ENCODE measurements around the gene GTSF1L.

Gene GTSF1L

DNA sequence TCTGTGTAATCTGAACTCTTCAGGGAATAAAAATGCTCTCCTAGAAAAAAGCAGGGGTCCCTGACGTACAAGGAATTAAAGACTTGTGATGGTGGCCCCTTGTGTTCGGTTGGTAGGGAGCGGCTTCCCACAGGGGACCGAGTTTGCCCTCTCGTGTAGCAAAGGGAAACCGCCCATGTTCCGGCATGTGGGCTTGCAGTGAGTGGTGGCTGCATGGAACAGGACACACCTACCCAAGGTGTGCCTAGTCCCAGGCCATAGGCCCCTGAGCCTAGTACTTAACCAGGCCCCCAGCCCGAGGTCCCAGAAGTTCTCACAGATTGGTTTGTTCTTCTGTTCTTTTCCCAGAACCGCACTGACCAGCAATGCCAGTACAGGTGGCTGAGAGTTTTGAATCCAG, 44.4 kb downstream of the GTSF1L start:
- H3K27me3 ChIP-seq (ENCODE audit: insufficient read depth, insufficient read length): no peaks in the 10 kb centered on the region
- H3K4me3 ChIP-seq (ENCODE audit: insufficient read length, low read depth): no peak overlapping the region
- peaks cover 75% of the 10 kb centered on the region for H3K36me3 ChIP-seq (ENCODE audit: insufficient read depth, insufficient read length, low read length)
- no peak for DNase-seq (ENCODE audit: low read depth, low spot score)
- H3K9ac ChIP-seq (ENCODE audit: insufficient read length, low read depth): no peak overlapping the region
- no peak for TF ChIP-seq ZNF274 (IDR thresholded peaks at IDR 0.05; ENCODE audit: low read depth, low read length)
- no peak for TF ChIP-seq YY1 (IDR thresholded peaks at IDR 0.05; ENCODE audit: insufficient read depth, insufficient read length)
- H3K9me3 ChIP-seq (ENCODE audit: insufficient read depth, low read length): no peaks in the 10 kb centered on the region
- peaks cover 2% of the 10 kb centered on the region for H3K4me1 ChIP-seq (ENCODE audit: insufficient read depth, insufficient read length)

DNA sequence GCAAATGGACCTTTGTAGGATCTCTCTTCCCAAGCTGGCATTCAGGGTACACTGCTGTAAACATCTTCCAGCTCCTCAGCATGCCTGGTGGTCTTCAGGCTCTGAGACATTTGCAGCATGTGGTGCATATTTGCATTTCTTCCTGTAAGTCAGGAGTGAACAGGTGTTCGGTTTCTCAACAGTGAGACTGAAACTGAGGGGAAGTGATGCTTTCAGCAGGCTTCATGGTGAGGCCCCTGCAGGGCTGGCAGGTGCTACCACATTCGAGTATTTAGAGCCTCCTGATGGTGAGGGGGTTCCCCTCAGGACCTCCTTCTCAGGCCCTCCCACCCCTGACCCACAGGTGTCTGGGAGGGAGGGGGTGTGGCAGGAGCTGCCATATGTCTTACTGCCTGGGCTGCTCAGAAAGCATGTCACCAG, 44.8 kb downstream of the GTSF1L start:
- peaks cover 2% of the 10 kb centered on the region for H3K4me1 ChIP-seq (ENCODE audit: insufficient read depth, insufficient read length)
- no peak overlapping the region for H3K9ac ChIP-seq (ENCODE audit: insufficient read length, low read depth)
- H3K36me3 ChIP-seq (ENCODE audit: insufficient read depth, insufficient read length, low read length): peaks cover 73% of the 10 kb centered on the region
- no peak for DNase-seq (ENCODE audit: low read depth, low spot score)
- TF ChIP-seq ZNF274 (IDR thresholded peaks at IDR 0.05; ENCODE audit: low read depth, low read length) (no peak), YY1 (IDR thresholded peaks at IDR 0.05; ENCODE audit: insufficient read depth, insufficient read length) (no peak), SUZ12 (IDR thresholded peaks at IDR 0.05; ENCODE audit: extremely low read depth, insufficient read depth, insufficient read length) (no peak)
- no peaks in the 10 kb centered on the region for H3K27me3 ChIP-seq (ENCODE audit: insufficient read depth, insufficient read length)
- H3K4me3 ChIP-seq (ENCODE audit: insufficient read length, low read depth): no peak overlapping the region
- H3K9me3 ChIP-seq (ENCODE audit: insufficient read depth, low read length): no peaks in the 10 kb centered on the region

DNA sequence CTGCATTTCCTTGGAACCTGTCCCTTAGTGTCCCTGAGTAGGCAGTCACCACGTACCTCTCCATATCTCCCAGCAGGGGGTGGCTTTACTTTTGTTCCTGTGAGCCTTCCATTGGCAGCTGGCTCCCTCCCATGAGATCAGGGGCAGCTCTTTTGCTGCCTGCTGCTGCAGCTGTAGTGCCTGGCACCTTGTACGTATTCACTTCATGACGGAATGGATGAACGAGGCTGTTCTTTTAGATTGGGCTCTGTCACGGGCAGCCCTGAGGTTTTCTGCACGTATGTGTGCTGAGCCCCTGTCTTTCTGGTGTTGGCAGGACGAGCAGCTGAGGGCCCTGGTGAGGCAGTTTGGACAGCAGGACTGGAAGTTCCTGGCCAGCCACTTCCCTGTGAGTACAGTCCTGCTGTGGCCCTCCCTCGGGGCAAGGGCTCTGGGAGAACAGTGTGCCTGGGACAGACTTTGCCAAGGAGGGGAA, 45.3 kb downstream of the GTSF1L start:
- H3K36me3 ChIP-seq (ENCODE audit: insufficient read depth, insufficient read length, low read length): peaks cover 71% of the 10 kb centered on the region
- no peak overlapping the region for H3K9ac ChIP-seq (ENCODE audit: insufficient read length, low read depth)
- no peak for TF ChIP-seq SUZ12 (IDR thresholded peaks at IDR 0.05; ENCODE audit: extremely low read depth, insufficient read depth, insufficient read length)
- TF ChIP-seq YY1 (IDR thresholded peaks at IDR 0.05; ENCODE audit: insufficient read depth, insufficient read length): no peak
- no peak for TF ChIP-seq ZNF274 (IDR thresholded peaks at IDR 0.05; ENCODE audit: low read depth, low read length)
- H3K9me3 ChIP-seq (ENCODE audit: insufficient read depth, low read length): no peaks in the 10 kb centered on the region
- DNase-seq (ENCODE audit: low read depth, low spot score): no peak
- H3K4me1 ChIP-seq (ENCODE audit: insufficient read depth, insufficient read length): peaks cover 2% of the 10 kb centered on the region
- H3K4me3 ChIP-seq (ENCODE audit: insufficient read length, low read depth): no peak overlapping the region
- H3K27me3 ChIP-seq (ENCODE audit: insufficient read depth, insufficient read length): no peaks in the 10 kb centered on the region

DNA sequence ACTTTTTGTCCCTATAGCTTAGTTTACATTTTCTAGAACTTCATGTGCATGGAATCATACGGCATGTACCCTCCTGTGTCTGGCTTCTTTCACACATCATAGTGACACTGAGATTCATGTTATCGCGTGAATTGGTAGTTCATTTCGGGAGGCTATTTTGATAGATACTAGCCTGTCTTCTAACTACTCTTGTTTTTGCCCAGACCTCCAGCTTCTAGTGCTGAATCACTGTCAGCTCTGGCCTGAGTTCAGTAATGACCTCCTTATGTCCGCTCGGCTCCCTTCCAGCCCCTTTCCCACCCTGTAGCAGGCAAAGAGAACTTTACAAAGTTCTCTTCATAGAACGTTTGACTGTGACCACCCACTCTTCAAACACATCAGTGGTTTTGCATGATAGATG, 45.8 kb downstream of the GTSF1L start:
- Histone ChIP-seq H3K27me3 (ENCODE audit: insufficient read depth, insufficient read length) (no peaks in the 10 kb centered on the region), H3K4me3 (ENCODE audit: insufficient read length, low read depth) (no peak overlapping the region), H3K9me3 (ENCODE audit: insufficient read depth, low read length) (no peaks in the 10 kb centered on the region), H3K4me1 (ENCODE audit: insufficient read depth, insufficient read length) (peaks cover 2% of the 10 kb centered on the region), H3K9ac (ENCODE audit: insufficient read length, low read depth) (no peak overlapping the region), H3K36me3 (ENCODE audit: insufficient read depth, insufficient read length, low read length) (peaks cover 66% of the 10 kb centered on the region)
- TF ChIP-seq SUZ12 (IDR thresholded peaks at IDR 0.05; ENCODE audit: extremely low read depth, insufficient read depth, insufficient read length) (no peak), YY1 (IDR thresholded peaks at IDR 0.05; ENCODE audit: insufficient read depth, insufficient read length) (no peak), ZNF274 (IDR thresholded peaks at IDR 0.05; ENCODE audit: low read depth, low read length) (no peak)
- DNase-seq (ENCODE audit: low read depth, low spot score): no peak

DNA sequence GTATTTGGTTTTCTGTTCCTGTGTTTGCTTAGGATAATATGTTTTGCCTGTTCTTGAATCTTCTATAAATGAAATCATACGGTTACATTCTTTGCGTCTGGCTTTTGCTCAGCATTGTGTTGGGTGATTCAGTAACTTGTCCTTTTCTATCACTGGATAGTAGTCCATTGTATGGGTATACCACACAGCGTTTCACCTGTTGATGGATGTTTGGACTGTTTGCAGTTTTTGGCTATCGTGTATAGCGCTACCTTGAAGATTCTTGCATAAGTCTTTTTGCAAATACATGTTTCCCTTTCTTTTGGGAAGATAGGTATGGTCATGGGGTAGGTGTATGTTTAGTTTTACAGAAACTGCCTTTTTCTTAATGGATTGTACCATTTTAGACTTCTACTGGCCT, 50.4 kb downstream of the GTSF1L start:
- peaks cover 73% of the 10 kb centered on the region for H3K36me3 ChIP-seq (ENCODE audit: insufficient read depth, insufficient read length, low read length)
- H3K9me3 ChIP-seq (ENCODE audit: insufficient read depth, low read length): no peaks in the 10 kb centered on the region
- no peaks in the 10 kb centered on the region for H3K27me3 ChIP-seq (ENCODE audit: insufficient read depth, insufficient read length)
- no peak overlapping the region for H3K9ac ChIP-seq (ENCODE audit: insufficient read length, low read depth)
- TF ChIP-seq ZNF274 (IDR thresholded peaks at IDR 0.05; ENCODE audit: low read depth, low read length) (no peak), YY1 (IDR thresholded peaks at IDR 0.05; ENCODE audit: insufficient read depth, insufficient read length) (no peak), SUZ12 (IDR thresholded peaks at IDR 0.05; ENCODE audit: extremely low read depth, insufficient read depth, insufficient read length) (no peak)
- DNase-seq (ENCODE audit: low read depth, low spot score): no peak
- no peaks in the 10 kb centered on the region for H3K4me1 ChIP-seq (ENCODE audit: insufficient read depth, insufficient read length)
- no peak overlapping the region for H3K4me3 ChIP-seq (ENCODE audit: insufficient read length, low read depth)
